ENCODE data around the gene HSCB. TPM values are rescaled to one million over a fixed set of nuclear protein-coding genes. Genes with fewer than 3 reads are reported as not detected.
A peak's percentile ranks its signal among the peaks of the same experiment; 100 is the strongest.

Gene HSCB
- total RNA-seq, 1 donor from 2014 or later, result 15.0 TPM

DNA sequence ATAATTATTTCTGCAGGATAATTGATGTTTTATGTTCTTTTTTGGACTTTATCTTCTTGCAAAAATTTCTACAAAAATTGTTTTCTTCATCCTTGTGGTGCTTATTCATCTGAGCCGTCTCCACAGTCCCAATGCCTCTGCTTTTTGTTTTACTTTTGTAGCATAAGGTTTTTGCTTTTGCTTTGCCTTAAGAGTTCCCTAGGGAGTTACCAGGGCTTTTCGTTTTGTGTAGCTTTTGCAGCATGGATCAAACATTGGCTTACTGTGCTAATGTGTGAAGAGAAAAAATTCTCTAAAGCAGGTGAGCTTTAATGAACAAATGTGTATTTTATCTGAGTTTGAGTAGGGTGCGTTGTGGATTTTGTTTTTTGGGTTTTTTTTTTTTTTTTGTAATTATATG lies 46.8 kb downstream of the HSCB start:
- Mint-ChIP-seq H3K27ac (no peak overlapping the region), H3K4me1 (peaks cover 2% of the 10 kb centered on the region), H3K27me3 (ENCODE audit: low read depth) (no peaks in the 10 kb centered on the region), H3K4me3 (no peak overlapping the region), H3K9me3 (no peaks in the 10 kb centered on the region), H3K36me3 (peaks cover 24% of the 10 kb centered on the region)
- no peak for DNase-seq (ENCODE audit: low spot score in 2 of 2, unreplicated experiment in 2 of 2)
- TF ChIP-seq, protein P1, sequence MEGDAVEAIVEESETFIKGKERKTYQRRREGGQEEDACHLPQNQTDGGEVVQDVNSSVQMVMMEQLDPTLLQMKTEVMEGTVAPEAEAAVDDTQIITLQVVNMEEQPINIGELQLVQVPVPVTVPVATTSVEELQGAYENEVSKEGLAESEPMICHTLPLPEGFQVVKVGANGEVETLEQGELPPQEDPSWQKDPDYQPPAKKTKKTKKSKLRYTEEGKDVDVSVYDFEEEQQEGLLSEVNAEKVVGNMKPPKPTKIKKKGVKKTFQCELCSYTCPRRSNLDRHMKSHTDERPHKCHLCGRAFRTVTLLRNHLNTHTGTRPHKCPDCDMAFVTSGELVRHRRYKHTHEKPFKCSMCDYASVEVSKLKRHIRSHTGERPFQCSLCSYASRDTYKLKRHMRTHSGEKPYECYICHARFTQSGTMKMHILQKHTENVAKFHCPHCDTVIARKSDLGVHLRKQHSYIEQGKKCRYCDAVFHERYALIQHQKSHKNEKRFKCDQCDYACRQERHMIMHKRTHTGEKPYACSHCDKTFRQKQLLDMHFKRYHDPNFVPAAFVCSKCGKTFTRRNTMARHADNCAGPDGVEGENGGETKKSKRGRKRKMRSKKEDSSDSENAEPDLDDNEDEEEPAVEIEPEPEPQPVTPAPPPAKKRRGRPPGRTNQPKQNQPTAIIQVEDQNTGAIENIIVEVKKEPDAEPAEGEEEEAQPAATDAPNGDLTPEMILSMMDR (IDR thresholded peaks at IDR 0.05; ENCODE audit: unreplicated experiment), result no peak

DNA sequence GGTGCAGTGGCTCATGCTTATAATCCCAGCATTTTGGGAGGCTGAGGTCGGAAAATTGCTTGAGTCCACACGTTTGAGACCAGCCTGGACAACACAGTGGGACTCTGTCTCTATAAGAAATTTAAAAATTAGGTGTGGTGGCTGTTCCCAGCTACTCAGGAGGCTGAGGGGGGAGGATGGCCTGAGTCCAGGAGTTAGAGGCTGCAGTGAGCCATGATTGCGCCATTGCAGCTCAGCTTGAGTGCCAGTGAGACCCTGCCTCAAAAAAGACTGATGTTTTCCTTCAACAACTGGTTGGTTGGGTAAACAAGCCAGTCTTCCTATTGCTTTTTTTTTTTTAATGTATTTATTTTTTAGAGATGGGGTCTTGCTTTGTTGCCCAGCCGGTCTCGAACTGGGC lies 49.3 kb downstream of the HSCB start:
- H3K27me3 Mint-ChIP-seq (ENCODE audit: low read depth), result no peaks in the 10 kb centered on the region
- peaks cover 27% of the 10 kb centered on the region for H3K36me3 Mint-ChIP-seq
- DNase-seq (ENCODE audit: low spot score in 2 of 2, unreplicated experiment in 2 of 2), result no peak
- no peak overlapping the region for H3K27ac Mint-ChIP-seq
- TF ChIP-seq, protein P1 (IDR thresholded peaks at IDR 0.05; ENCODE audit: unreplicated experiment), result no peak
- H3K9me3 Mint-ChIP-seq, result no peaks in the 10 kb centered on the region
- no peak overlapping the region for H3K4me3 Mint-ChIP-seq
- peaks cover 1% of the 10 kb centered on the region for H3K4me1 Mint-ChIP-seq

DNA sequence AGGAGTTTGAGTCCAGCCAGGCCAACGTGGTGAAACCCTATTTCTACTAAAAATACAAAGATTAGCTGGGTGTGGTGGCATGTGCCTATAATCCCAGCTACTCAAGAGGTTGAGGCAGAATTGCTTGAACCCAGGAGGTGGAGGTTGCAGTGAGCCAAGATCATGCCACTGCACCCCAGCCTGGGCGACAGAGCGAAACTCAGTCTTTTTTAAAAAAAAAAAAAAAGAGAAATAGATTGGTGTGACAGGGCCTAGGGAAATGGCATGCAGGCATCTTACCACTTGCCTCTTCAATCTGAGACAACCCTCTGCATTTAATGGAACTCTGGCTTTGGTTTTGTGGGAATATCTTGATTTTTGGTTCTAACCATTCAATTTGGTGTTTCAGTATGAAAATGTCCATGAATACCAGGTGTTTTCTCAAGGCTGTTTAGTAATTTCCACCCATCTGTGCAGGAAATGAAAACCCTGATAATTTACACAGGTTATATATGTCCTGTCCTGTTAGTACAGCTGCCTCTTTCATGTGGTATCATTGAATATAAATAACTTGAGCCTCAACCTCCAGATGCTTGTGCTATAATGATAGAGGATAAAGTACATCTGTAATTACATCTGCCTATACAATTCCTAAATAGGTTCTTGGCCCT lies 50.1 kb downstream of the HSCB start:
- no peaks in the 10 kb centered on the region for H3K27me3 Mint-ChIP-seq (ENCODE audit: low read depth)
- H3K36me3 Mint-ChIP-seq, result peaks cover 30% of the 10 kb centered on the region
- H3K9me3 Mint-ChIP-seq, result no peaks in the 10 kb centered on the region
- DNase-seq (ENCODE audit: low spot score in 2 of 2, unreplicated experiment in 2 of 2), result no peak
- no peak overlapping the region for H3K4me3 Mint-ChIP-seq
- H3K27ac Mint-ChIP-seq, result peak overlapping the region; percentile 72
- TF ChIP-seq, protein P1 (IDR thresholded peaks at IDR 0.05; ENCODE audit: unreplicated experiment), result no peak
- H3K4me1 Mint-ChIP-seq, result peaks cover 1% of the 10 kb centered on the region

DNA sequence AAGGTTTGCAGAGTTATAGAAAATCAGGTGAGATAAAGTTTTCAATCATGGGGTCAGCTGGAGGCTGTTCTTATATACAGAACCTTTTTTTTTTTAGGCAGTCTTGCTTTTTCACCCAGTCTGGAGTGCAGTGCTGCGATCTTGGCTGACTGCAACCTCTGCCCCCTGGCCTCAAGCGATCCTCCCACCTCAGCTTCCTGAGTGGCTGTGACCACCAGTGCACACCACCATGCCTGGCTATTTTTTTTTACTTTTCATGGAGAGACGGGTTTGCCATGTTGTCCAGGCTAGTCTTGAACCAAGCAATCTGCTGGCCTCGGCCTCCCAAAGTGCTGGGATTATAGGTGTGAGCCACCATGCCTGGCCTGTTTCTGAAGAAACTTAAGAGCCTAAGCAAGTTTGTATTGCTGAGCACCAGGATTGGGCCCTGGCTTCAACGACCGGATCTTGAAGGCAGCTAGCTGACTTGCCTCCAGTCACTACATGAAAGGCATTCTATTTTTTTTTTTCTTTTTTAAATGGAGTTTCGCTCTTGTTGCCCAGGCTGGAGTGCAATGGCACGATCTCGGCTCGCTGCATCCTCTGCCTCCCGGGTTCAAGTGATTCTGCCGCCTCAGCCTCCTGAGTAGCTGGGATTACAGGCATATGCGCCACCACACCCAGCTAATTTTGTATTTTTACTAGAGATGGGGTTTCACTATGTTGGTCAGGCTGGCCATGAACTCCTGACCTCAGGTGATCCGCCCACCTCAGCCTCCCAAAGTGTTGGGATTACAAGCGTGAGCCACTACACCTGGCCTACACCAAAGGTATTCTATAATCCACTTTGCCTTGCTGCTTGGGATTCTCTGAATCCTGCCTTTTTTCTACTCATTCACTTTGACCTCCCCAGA lies 50.9 kb downstream of the HSCB start:
- H3K36me3 Mint-ChIP-seq, result peaks cover 31% of the 10 kb centered on the region

DNA sequence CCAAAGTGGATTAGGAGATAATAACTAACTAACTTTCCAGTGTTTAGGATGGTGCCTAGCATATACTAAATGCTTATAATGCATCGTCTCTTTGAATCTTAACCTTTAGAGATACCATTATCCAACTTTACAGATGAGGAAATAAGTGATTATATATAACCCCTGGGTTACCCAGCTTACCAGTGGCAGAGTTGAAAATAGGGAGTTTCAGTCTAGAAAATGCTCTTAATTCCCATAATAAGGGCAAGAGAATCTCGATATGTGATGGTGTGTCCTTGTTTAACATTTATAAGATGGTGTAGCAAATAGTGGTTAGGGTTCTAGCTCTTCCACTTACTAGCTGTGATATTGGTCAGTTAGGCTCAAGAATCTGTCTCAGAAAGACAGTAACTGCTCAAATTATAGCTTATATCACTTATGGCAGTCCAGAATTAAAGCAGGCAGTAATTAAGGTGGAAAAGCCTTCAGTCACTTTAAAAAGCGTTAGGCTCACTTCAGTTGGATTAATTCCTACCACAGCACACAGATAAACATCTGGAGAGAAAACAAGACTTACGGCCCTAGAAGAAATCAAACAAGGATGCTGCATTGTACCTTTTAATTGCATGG lies 52.2 kb downstream of the HSCB start:
- H3K4me3 Mint-ChIP-seq, result no peak overlapping the region
- H3K4me1 Mint-ChIP-seq, result peaks cover 7% of the 10 kb centered on the region
- peak overlapping the region; percentile 27 for H3K27ac Mint-ChIP-seq
- no peak for DNase-seq (ENCODE audit: low spot score in 2 of 2, unreplicated experiment in 2 of 2)
- TF ChIP-seq, protein P1 (IDR thresholded peaks at IDR 0.05; ENCODE audit: unreplicated experiment), result no peak
- no peaks in the 10 kb centered on the region for H3K27me3 Mint-ChIP-seq (ENCODE audit: low read depth)
- H3K9me3 Mint-ChIP-seq, result no peaks in the 10 kb centered on the region
- peaks cover 32% of the 10 kb centered on the region for H3K36me3 Mint-ChIP-seq

More for the DNA sequence above, 50.9 kb downstream of the HSCB start:
- Mint-ChIP-seq H3K27ac (peak overlapping the region; percentile 72), H3K4me3 (no peak overlapping the region), H3K4me1 (peaks cover 1% of the 10 kb centered on the region), H3K9me3 (no peaks in the 10 kb centered on the region), H3K27me3 (ENCODE audit: low read depth) (no peaks in the 10 kb centered on the region)
- DNase-seq (ENCODE audit: low spot score in 2 of 2, unreplicated experiment in 2 of 2), result no peak
- TF ChIP-seq, protein P1 (IDR thresholded peaks at IDR 0.05; ENCODE audit: unreplicated experiment), result no peak
